IMR-90 (cell line): ENCODE data around the gene KMT2E. TPM values are rescaled to one million over a fixed set of nuclear protein-coding genes. Genes with fewer than 3 reads are reported as not detected.

Source experiments
- ATAC-seq: fragments of 200-7000 bp; cut with Tn5 transposase; 2 replicates; pipeline ENCODE4 v1.9.1; 2020; ENCODE audit warnings: low read depth, mild to moderate bottlenecking, moderate library complexity
- BruUV-seq: library from RNA; stranded (reverse); fragments of 400-500 nt; replicated peaks from 2 replicates; lab custom pipeline; 2021; lab: Mats Ljungman, UMichigan
- CTCF ChIA-PET: fragments of 300-600 bp; formaldehyde crosslinking; extraction: SDS; loops from one replicate; lab custom pipeline; 2021; ENCODE audit warnings: antibody characterized with exemption; lab: Yijun Ruan, JAX
- POLR2A ChIA-PET: fragments of 300-600 bp; sonication (Branson Sonifier 250); formaldehyde crosslinking; loops from one replicate; lab custom pipeline; 2022; ENCODE audit warnings: antibody characterized with exemption; ENCODE audit not compliant: unreplicated experiment; lab: Charles Lee
- DNase-seq: peaks from one replicate; pipeline ENCODE4 v3.0.0; 2013
- H2AFZ ChIP-seq: replicated peaks from 2 replicates; pipeline ENCODE3; 2013; ENCODE audit warnings: low read length, mild to moderate bottlenecking; ENCODE audit not compliant: poor library complexity
- H2AK5ac ChIP-seq: 2 replicates; pipeline ENCODE4 v1.6.1; 2013; ENCODE audit warnings: low read depth, low read length, inconsistent platforms
- H2AK9ac ChIP-seq: replicated peaks from 2 replicates; pipeline ENCODE3; 2013; ENCODE audit warnings: mild to moderate bottlenecking, low read depth, low read length, moderate library complexity; ENCODE audit not compliant: poor library complexity
- H2BK120ac ChIP-seq: 2 replicates; pipeline ENCODE4 v1.6.1; 2013; ENCODE audit warnings: low read depth, low read length, inconsistent platforms
- H2BK15ac ChIP-seq: 3 replicates; pipeline ENCODE4 v1.6.1; 2013; ENCODE audit warnings: low read depth, low read length, inconsistent platforms
- H2BK20ac ChIP-seq: 2 replicates; pipeline ENCODE4 v1.6.1; 2013; ENCODE audit warnings: low read depth, mild to moderate bottlenecking, inconsistent platforms, low read length, moderate library complexity
- H2BK5ac ChIP-seq: 2 replicates; pipeline ENCODE4 v1.6.1; 2013; ENCODE audit warnings: mild to moderate bottlenecking, low read depth, low read length, inconsistent platforms; ENCODE audit not compliant: poor library complexity, severe bottlenecking
- H3K14ac ChIP-seq: replicated peaks from 2 replicates; pipeline ENCODE4 v1.6.1; 2013; ENCODE audit warnings: low read depth, low read length, inconsistent platforms
- H3K18ac ChIP-seq: 2 replicates; pipeline ENCODE4 v1.6.1; 2013; ENCODE audit warnings: low read depth, low read length, control low read depth
- H3K23ac ChIP-seq: 2 replicates; pipeline ENCODE4 v1.6.1; 2013; ENCODE audit warnings: low read depth, low read length, inconsistent platforms
- H3K27ac ChIP-seq: 2 replicates; pipeline ENCODE4 v1.5.1; 2013; ENCODE audit warnings: mild to moderate bottlenecking, control low read depth, low read length; ENCODE audit not compliant: insufficient read depth
- H3K27me3 ChIP-seq: 2 replicates; pipeline ENCODE4 v1.6.1; 2013; ENCODE audit warnings: low read length; ENCODE audit not compliant: control insufficient read depth, insufficient read depth
- H3K36me3 ChIP-seq: 2 replicates; pipeline ENCODE4 v1.6.1; 2013; ENCODE audit warnings: low read length, mixed read lengths; ENCODE audit not compliant: control insufficient read depth, insufficient read depth
- H3K4ac ChIP-seq: 2 replicates; pipeline ENCODE4 v1.6.1; 2013; ENCODE audit warnings: low read depth, low read length, inconsistent platforms
- H3K4me1 ChIP-seq: 2 replicates; pipeline ENCODE4 v1.6.1; 2013; ENCODE audit warnings: low read length, mixed read lengths; ENCODE audit not compliant: control insufficient read depth, insufficient read depth
- H3K4me2 ChIP-seq: 2 replicates; pipeline ENCODE4 v1.6.1; 2013; ENCODE audit warnings: low read depth, mild to moderate bottlenecking, control low read depth, low read length, moderate library complexity
- H3K4me3 ChIP-seq: 2 replicates; pipeline ENCODE4 v1.5.1; 2013; ENCODE audit warnings: low read depth, mild to moderate bottlenecking, control low read depth, low read length, moderate library complexity; ENCODE audit not compliant: insufficient read depth
- H3K56ac ChIP-seq: 2 replicates; pipeline ENCODE4 v1.6.1; 2013; ENCODE audit warnings: low read length, inconsistent platforms; ENCODE audit not compliant: insufficient read depth; ENCODE audit errors: extremely low read depth
- H3K79me1 ChIP-seq, 2 experiments: 2 replicates each; pipeline ENCODE4 v1.6.1; 2013; ENCODE audit warnings: low read length in 2 of 2, inconsistent platforms in 1 of 2, low read depth in 1 of 2
- H3K9ac ChIP-seq: 2 replicates; pipeline ENCODE4 v1.6.1; 2013; ENCODE audit warnings: low read depth, low read length, control low read depth
- H3K9me1 ChIP-seq: 2 replicates; pipeline ENCODE4 v1.6.1; 2013; ENCODE audit warnings: low read length, inconsistent platforms; ENCODE audit not compliant: insufficient read depth
- H3K9me3 ChIP-seq: 2 replicates; pipeline ENCODE4 v1.6.1; 2013; ENCODE audit warnings: low read length; ENCODE audit not compliant: control insufficient read depth, insufficient read depth
- H4K20me1 ChIP-seq: 2 replicates; pipeline ENCODE4 v1.6.1; 2013; ENCODE audit warnings: low read length, inconsistent platforms; ENCODE audit not compliant: insufficient read depth
- H4K5ac ChIP-seq: 2 replicates; pipeline ENCODE4 v1.6.1; 2013; ENCODE audit warnings: mild to moderate bottlenecking, low read depth, low read length, control low read depth
- H4K8ac ChIP-seq, 2 experiments: 2 replicates each; pipeline ENCODE4 v1.6.1; 2013; ENCODE audit warnings: low read depth in 2 of 2, low read length in 2 of 2, control low read depth in 1 of 2, inconsistent platforms in 1 of 2
- H4K91ac ChIP-seq: 2 replicates; pipeline ENCODE4 v1.6.1; 2013; ENCODE audit warnings: low read depth, low read length, inconsistent platforms; ENCODE audit not compliant: insufficient read depth
- CEBPB ChIP-seq: IDR thresholded peaks from 2 replicates; pipeline ENCODE4 v1.6.1; 2012; ENCODE audit warnings: low read depth, low read length, improper control_type of control experiment
- CTCF ChIP-seq: conservative IDR thresholded peaks from 2 replicates; pipeline ENCODE4 v1.5.1; 2012; ENCODE audit warnings: mild to moderate bottlenecking, low read depth, low read length, improper control_type of control experiment
- MAFK ChIP-seq: IDR thresholded peaks from 2 replicates; pipeline ENCODE4 v1.6.1; 2012; ENCODE audit warnings: low read depth, low read length, improper control_type of control experiment
- MXI1 ChIP-seq: IDR thresholded peaks from 2 replicates; pipeline ENCODE4 v1.6.1; 2012; ENCODE audit warnings: low read depth, mild to moderate bottlenecking, low read length, moderate library complexity, borderline replicate concordance
- NFE2L2 ChIP-seq: fragments of 150-350 bp; IDR thresholded peaks from 2 replicates; pipeline ENCODE4 v1.6.1; 2016; ENCODE audit warnings: low read depth, mild to moderate bottlenecking, low read length
- RCOR1 ChIP-seq: IDR thresholded peaks from 2 replicates; pipeline ENCODE4 v1.6.1; 2012; ENCODE audit warnings: mild to moderate bottlenecking, low read length, improper control_type of control experiment; ENCODE audit not compliant: insufficient replicate concordance
- SMC3 ChIP-seq: fragments of 150-350 bp; IDR thresholded peaks from 2 replicates; pipeline ENCODE4 v1.6.1; 2016; ENCODE audit warnings: low read depth, mild to moderate bottlenecking, antibody characterized with exemption, low read length, moderate library complexity
- USF2 ChIP-seq: fragments of 150-350 bp; IDR thresholded peaks from 2 replicates; pipeline ENCODE4 v1.6.1; 2017; ENCODE audit warnings: mild to moderate bottlenecking, antibody characterized with exemption, low read length, low read depth
- whole genome bisulfite sequencing, 2 experiments: methylation state at CpG; one replicate each; pipeline versions ENCODE4 v1.1.5 to v1.1.7; 2013; ENCODE audit warnings: missing lambda C conversion rate in 2 of 2; ENCODE audit not compliant: insufficient read length in 1 of 2; ENCODE audit errors: extremely low coverage in 2 of 2; 5-methylcytosine and 5-hydroxymethylcytosine counted together
- dilution Hi-C: fragments of 300-500 bp; cut with HindIII; formaldehyde crosslinking; loops from one replicate; pipeline ENCODE4 v1.14.3; 2018; ENCODE audit warnings: low sequenced_read_pairs; ENCODE audit not compliant: unreplicated experiment
- in situ Hi-C: fragments of 300-500 bp; cut with MboI; formaldehyde crosslinking; loops from 3 replicates; pipeline ENCODE4 v1.14.3; 2019; ENCODE audit warnings: low sequenced_read_pairs, inconsistent platforms, mixed read lengths
- intact Hi-C: fragments of 100-400 bp; cut with micrococcal nuclease; formaldehyde crosslinking; loops from 2 replicates; pipeline ENCODE4 v1.10.0; 2022
- polyA plus RNA-seq, 3 experiments: library from polyadenylated mRNA; depleted of rRNA; stranded (reverse); fragments of >200 nt; gene quantifications; 2 replicates each; pipeline ENCODE4 v1.2.3, GENCODE V29; 2012; ENCODE audit warnings: low replicate concordance in 1 of 3
- total RNA-seq: library from RNA; depleted of rRNA; stranded (reverse); fragments of >200 nt; gene quantifications from 2 replicates; pipeline ENCODE4 v1.2.3, GENCODE V29; 2012

The KMT2E gene
- total and polyA plus RNA-seq, 2 of the 4 experiments (the other 2 are of a cell fraction), result 16.8 to 79.2 TPM

GRCh38 chr7:105003872-105004510 lies 10.0 kb upstream of the KMT2E start:
- TF ChIP-seq RCOR1, result no peak
- TF ChIP-seq CTCF, result no peak
- TF ChIP-seq MXI1, result no peak
- no peak for TF ChIP-seq CEBPB
- no peak for TF ChIP-seq MAFK
- no peak for TF ChIP-seq NFE2L2
- TF ChIP-seq SMC3, result no peak
- TF ChIP-seq USF2, result no peak
- H3K27me3 ChIP-seq, result no peaks in the 10 kb centered on the region
- intact Hi-C loops (no loop called here), dilution Hi-C loops (no loop called here), in situ Hi-C loops (no loop called here)
- no peak overlapping the region for H2AK5ac ChIP-seq
- POLR2A ChIA-PET, result no interaction called here
- H2BK5ac ChIP-seq, result peak overlapping the region; percentile 14
- H3K79me1 ChIP-seq, result peaks cover 0 to 42% of the 10 kb centered on the region in 2 experiments; a peak in 2 of 4 replicates
- H2BK120ac ChIP-seq, result no peak overlapping the region
- H3K27ac ChIP-seq, result no peak overlapping the region
- peaks cover 4% of the 10 kb centered on the region for H3K4me1 ChIP-seq
- H3K4me3 ChIP-seq, result no peak overlapping the region
- no peak overlapping the region for H3K9ac ChIP-seq
- CTCF ChIA-PET, result interaction anchor here (1.1 kb wide), 1 partner anchor 23 kb away, joined by 3 read pairs; no protein-coding TSS in a partner anchor
- H4K8ac ChIP-seq, result no peak overlapping the region
- peaks cover 9% of the 10 kb centered on the region; the same call in 1 of the 2 replicates for H3K36me3 ChIP-seq
- H3K4ac ChIP-seq, result no peak overlapping the region
- H3K14ac ChIP-seq, result no peak overlapping the region
- no peak overlapping the region for H4K5ac ChIP-seq
- H3K4me2 ChIP-seq, result peak overlapping the region; percentile 57; the same call in 1 of the 2 replicates
- no peak overlapping the region for H2BK15ac ChIP-seq
- DNase-seq, result no peak
- H2AFZ ChIP-seq, result no peak overlapping the region
- no peak overlapping the region for H3K23ac ChIP-seq
- peaks cover 21% of the 10 kb centered on the region for H3K9me1 ChIP-seq
- ATAC-seq, result no peak; the same call in none of the 2 replicates
- peaks cover 100% of the 10 kb centered on the region for H4K20me1 ChIP-seq
- no peak overlapping the region for H2BK20ac ChIP-seq
- H3K56ac ChIP-seq, result no peak overlapping the region
- no peaks in the 10 kb centered on the region for H3K9me3 ChIP-seq
- no CpG with 5 or more reads among the region's 1 CpG for WGBS, 2 experiments
- H4K91ac ChIP-seq, result no peak overlapping the region
- H2AK9ac ChIP-seq, result no peak overlapping the region
- BruUV-seq, result no TSS peak
- H3K18ac ChIP-seq, result no peak overlapping the region
